Mucosa of descending colon (tissue), 3 donors: Measurements from ENCODE around the gene PTPRF. TPM values are rescaled to one million over a fixed set of nuclear protein-coding genes. Genes with fewer than 3 reads are reported as not detected.

Source experiments
- ATAC-seq: fragments of 200-7000 bp; cut with Tn5 transposase; one replicate; pipeline ENCODE4 v1.9.1; 2020; ENCODE audit warnings: mild to moderate bottlenecking, moderate library complexity
- DNase-seq, 3 donors: peaks; one replicate each; pipeline ENCODE4 v3.0.0-alpha.2; 2020
- H3K36me3 ChIP-seq: fragments of 200-600 bp; one replicate; pipeline ENCODE4 v1.8.0; 2021; ENCODE audit warnings: low read depth, mild to moderate bottlenecking
- H3K4me1 ChIP-seq: fragments of 200-600 bp; one replicate; pipeline ENCODE4 v1.8.0; 2021; ENCODE audit warnings: low read depth, mild to moderate bottlenecking
- H3K4me3 ChIP-seq: fragments of 200-600 bp; one replicate; pipeline ENCODE4 v1.8.0; 2021; ENCODE audit warnings: mild to moderate bottlenecking
- H3K9me3 ChIP-seq: fragments of 200-600 bp; one replicate; pipeline ENCODE4 v1.8.0; 2021; ENCODE audit warnings: mild to moderate bottlenecking
- CTCF ChIP-seq: fragments of 200-600 bp; IDR thresholded peaks from one replicate; pipeline ENCODE4 v1.8.0; 2022; ENCODE audit warnings: antibody characterized with exemption, mild to moderate bottlenecking
- intact Hi-C, 2 donors: fragments of 100-400 bp; cut with DNase I in 1 of 2; cut with micrococcal nuclease in 1 of 2; formaldehyde crosslinking; loops; one replicate each; pipeline versions ENCODE4 v1.11.0 to v1.11.1; 2022; cut with DNase I, micrococcal nuclease
- total RNA-seq, 3 donors: library from RNA; stranded (reverse); fragmentation: NEBNext Ultra II Directional in 2 of 3; extraction: Animal tissue kit (Norgen Biotek cat#: 25700) in 2 of 3; gene quantifications; one replicate each; pipeline versions ENCODE4 v1.2.1 to v1.2.4, GENCODE V29; 2021 to 2023
- donor health status: DM: no; HTN: no; CAD: no; lungs with moderate emphysema.
- donor health status: DM: no; HTN: no; CAD: no.
- donor health status: DM: no; HTN: yes; CAD: no.

The PTPRF gene
- total RNA-seq, 3 donors from 2014 or later, result 355 to 752 (median 384) TPM

GRCh38 chr1:43612406-43612805 is 81.7 kb downstream of the PTPRF start:
- no peaks in the 10 kb centered on the region for H3K9me3 ChIP-seq
- no peaks in the 10 kb centered on the region for H3K4me1 ChIP-seq
- no peak for TF ChIP-seq CTCF
- intact Hi-C loops, result no loop called here
- ATAC-seq, result no peak
- no peak overlapping the region for H3K4me3 ChIP-seq
- H3K36me3 ChIP-seq, result peaks cover 8% of the 10 kb centered on the region
- no peak for DNase-seq

GRCh38 chr1:43613075-43613942 is 82.6 kb downstream of the PTPRF start:
- Histone ChIP-seq H3K4me1 (no peaks in the 10 kb centered on the region), H3K36me3 (peaks cover 5% of the 10 kb centered on the region), H3K9me3 (no peaks in the 10 kb centered on the region), H3K4me3 (no peak overlapping the region)
- intact Hi-C loops, result no loop called here
- TF ChIP-seq CTCF, result no peak
- DNase-seq (peak in 1 of 3 donors; percentile 17), ATAC-seq (no peak)

- Histone ChIP-seq H3K4me1 (no peaks in the 10 kb centered on the region), H3K9me3 (no peaks in the 10 kb centered on the region), H3K36me3 (peaks cover 5% of the 10 kb centered on the region), H3K4me3 (no peak overlapping the region)
- TF ChIP-seq CTCF, result no peak
- intact Hi-C loops, result no loop called here
- ATAC-seq (no peak), DNase-seq (peak in 1 of 3 donors; percentile 19)
Observed at GRCh38 chr1:43614211-43614610, 83.5 kb downstream of the PTPRF start.

- ATAC-seq (no peak), DNase-seq (no peak)
- Histone ChIP-seq H3K36me3 (peaks cover 10% of the 10 kb centered on the region), H3K9me3 (no peaks in the 10 kb centered on the region), H3K4me3 (no peak overlapping the region), H3K4me1 (no peaks in the 10 kb centered on the region)
- TF ChIP-seq CTCF, result no peak
- intact Hi-C loops, result no loop called here
Observed at GRCh38 chr1:43614891-43615290, 84.2 kb downstream of the PTPRF start.

GRCh38 chr1:43616383-43616782 is 85.7 kb downstream of the PTPRF start:
- TF ChIP-seq CTCF, result no peak
- ATAC-seq, result no peak
- Histone ChIP-seq H3K9me3 (no peaks in the 10 kb centered on the region), H3K4me1 (no peaks in the 10 kb centered on the region), H3K36me3 (peaks cover 19% of the 10 kb centered on the region), H3K4me3 (no peak overlapping the region)
- no peak for DNase-seq
- intact Hi-C loops, result no loop called here
